HepG2 (cell line): Measurements from ENCODE around the gene TPBGL. TPM values are rescaled to one million over a fixed set of nuclear protein-coding genes. Genes with fewer than 3 reads are reported as not detected.
A peak's percentile ranks its signal among the peaks of the same experiment; 100 is the strongest.

Source experiments
- DDIT3 ChIP-seq: sonication (generic); formaldehyde crosslinking; IDR thresholded peaks from 2 replicates; pipeline ENCODE4 v1.4.0; 2020; ENCODE audit warnings: mild to moderate bottlenecking, missing genetic modification reagents
- ELK4 ChIP-seq: sonication (generic); formaldehyde crosslinking; IDR thresholded peaks from 2 replicates; pipeline ENCODE4 v1.9.0; 2021; ENCODE audit warnings: missing genetic modification reagents, borderline replicate concordance
- GPBP1L1 ChIP-seq: sonication (generic); formaldehyde crosslinking; IDR thresholded peaks from 2 replicates; pipeline ENCODE4 v1.5.0; 2020; ENCODE audit warnings: mild to moderate bottlenecking, missing genetic modification reagents
- KLF13 ChIP-seq: sonication (generic); formaldehyde crosslinking; IDR thresholded peaks from 2 replicates; pipeline ENCODE4 v1.4.0; 2020; ENCODE audit warnings: mild to moderate bottlenecking, missing genetic modification reagents
- MAF1 ChIP-seq: sonication (generic); formaldehyde crosslinking; IDR thresholded peaks from 2 replicates; pipeline ENCODE4 v1.5.0; 2020; ENCODE audit warnings: missing genetic modification reagents, borderline replicate concordance
- MAFG ChIP-seq: sonication (generic); formaldehyde crosslinking; IDR thresholded peaks from 2 replicates; pipeline ENCODE4 v1.5.1; 2020; ENCODE audit warnings: mild to moderate bottlenecking, missing genetic modification reagents
- MAFK ChIP-seq, 2 experiments: IDR thresholded peaks in 1 of 2; conservative IDR thresholded peaks in 1 of 2; 2 replicates each; pipeline ENCODE4 v1.6.1; 2011; ENCODE audit warnings: improper control_type of control experiment in 2 of 2, low read length in 2 of 2
- MTF1 ChIP-seq: sonication (generic); formaldehyde crosslinking; IDR thresholded peaks from 2 replicates; pipeline ENCODE4 v1.5.0; 2020; ENCODE audit warnings: missing genetic modification reagents
- MXD4 ChIP-seq: IDR thresholded peaks from 2 replicates; pipeline ENCODE4 v1.6.1; 2016; ENCODE audit warnings: mild to moderate bottlenecking, missing biosample characterization, missing genetic modification reagents
- MYNN ChIP-seq: sonication (generic); formaldehyde crosslinking; IDR thresholded peaks from 2 replicates; pipeline ENCODE4 v1.4.0; 2020; ENCODE audit warnings: mild to moderate bottlenecking, low read depth, missing genetic modification reagents
- PHF8 ChIP-seq: sonication (generic); formaldehyde crosslinking; IDR thresholded peaks from 2 replicates; pipeline ENCODE4 v1.5.0; 2020; ENCODE audit warnings: missing genetic modification reagents
- ZBTB2 ChIP-seq: sonication (generic); formaldehyde crosslinking; IDR thresholded peaks from 2 replicates; pipeline ENCODE4 v1.8.0; 2022; ENCODE audit warnings: low read depth, missing genetic modification reagents
- ZC3H4 ChIP-seq: sonication (generic); formaldehyde crosslinking; IDR thresholded peaks from 2 replicates; pipeline ENCODE4 v1.4.0; 2020; ENCODE audit warnings: missing genetic modification reagents, borderline replicate concordance
- ZKSCAN5 ChIP-seq: sonication (generic); formaldehyde crosslinking; IDR thresholded peaks from 2 replicates; pipeline ENCODE4 v1.5.1; 2020; ENCODE audit warnings: mild to moderate bottlenecking, missing genetic modification reagents
- ZNF225 ChIP-seq: sonication (generic); formaldehyde crosslinking; IDR thresholded peaks from 2 replicates; pipeline ENCODE4 v1.4.0; 2020; ENCODE audit warnings: mild to moderate bottlenecking, missing genetic modification reagents
- ZNF260 ChIP-seq: sonication (generic); formaldehyde crosslinking; IDR thresholded peaks from 2 replicates; pipeline ENCODE4 v1.4.0; 2020; ENCODE audit warnings: missing genetic modification reagents, low read depth, mild to moderate bottlenecking, borderline replicate concordance
- ZNF549 ChIP-seq: sonication (generic); formaldehyde crosslinking; IDR thresholded peaks from 2 replicates; pipeline ENCODE4 v1.5.0; 2020; ENCODE audit warnings: missing genetic modification reagents
- ZNF619 ChIP-seq: sonication (generic); formaldehyde crosslinking; IDR thresholded peaks from 2 replicates; pipeline ENCODE4 v1.4.0; 2020; ENCODE audit warnings: mild to moderate bottlenecking, missing genetic modification reagents
- ZNF777 ChIP-seq: sonication (generic); formaldehyde crosslinking; IDR thresholded peaks from 2 replicates; pipeline ENCODE4 v1.4.0; 2020; ENCODE audit warnings: missing genetic modification reagents
- ZZZ3 ChIP-seq: sonication (generic); formaldehyde crosslinking; IDR thresholded peaks from 2 replicates; pipeline ENCODE4 v1.4.0; 2020; ENCODE audit warnings: missing genetic modification reagents, mild to moderate bottlenecking, borderline replicate concordance
- polyA plus RNA-seq, 8 experiments: library from polyadenylated mRNA; depleted of rRNA in 3 of 8; stranded (reverse) in 7 of 8; unstranded in 1 of 8; fragments of >200 nt; fragmentation: Illumina TruSeq in 4 of 8; extraction: Trizol in 4 of 8; gene quantifications; 2 replicates each; pipeline versions ENCODE4 v1.2.1 to v1.2.3, GENCODE V29; 2011 to 2016; ENCODE audit warnings: low read depth in 4 of 8, missing spikeins in 1 of 8, mixed read lengths in 1 of 8; ENCODE audit not compliant: insufficient read depth in 1 of 8
- total RNA-seq, 5 experiments: library from RNA; depleted of rRNA; stranded (reverse); fragments of >200 nt; fragmentation: Illumina TruSeq; extraction: Trizol; gene quantifications; 2 replicates each; pipeline ENCODE4 v1.2.3, GENCODE V29; 2016; ENCODE audit warnings: low read depth in 1 of 5
- TF ChIP-seq, protein P1 (sequence below): IDR thresholded peaks from 2 replicates; pipeline ENCODE4 v1.6.1; 2016; ENCODE audit warnings: low read depth, borderline replicate concordance
- TF ChIP-seq, protein P2 (sequence below): sonication (generic); formaldehyde crosslinking; IDR thresholded peaks from 2 replicates; pipeline ENCODE4 v1.4.0; 2020; ENCODE audit warnings: missing genetic modification reagents, borderline replicate concordance
- TF ChIP-seq, protein P3 (sequence below): sonication (generic); formaldehyde crosslinking; IDR thresholded peaks from 2 replicates; pipeline ENCODE4 v1.5.0; 2020; ENCODE audit warnings: missing genetic modification reagents

Gene TPBGL
- total and polyA plus RNA-seq, 2 of the 13 experiments (the other 11 are each of a cell fraction or from before 2014, with no cell fraction given), result not detected

DNA sequence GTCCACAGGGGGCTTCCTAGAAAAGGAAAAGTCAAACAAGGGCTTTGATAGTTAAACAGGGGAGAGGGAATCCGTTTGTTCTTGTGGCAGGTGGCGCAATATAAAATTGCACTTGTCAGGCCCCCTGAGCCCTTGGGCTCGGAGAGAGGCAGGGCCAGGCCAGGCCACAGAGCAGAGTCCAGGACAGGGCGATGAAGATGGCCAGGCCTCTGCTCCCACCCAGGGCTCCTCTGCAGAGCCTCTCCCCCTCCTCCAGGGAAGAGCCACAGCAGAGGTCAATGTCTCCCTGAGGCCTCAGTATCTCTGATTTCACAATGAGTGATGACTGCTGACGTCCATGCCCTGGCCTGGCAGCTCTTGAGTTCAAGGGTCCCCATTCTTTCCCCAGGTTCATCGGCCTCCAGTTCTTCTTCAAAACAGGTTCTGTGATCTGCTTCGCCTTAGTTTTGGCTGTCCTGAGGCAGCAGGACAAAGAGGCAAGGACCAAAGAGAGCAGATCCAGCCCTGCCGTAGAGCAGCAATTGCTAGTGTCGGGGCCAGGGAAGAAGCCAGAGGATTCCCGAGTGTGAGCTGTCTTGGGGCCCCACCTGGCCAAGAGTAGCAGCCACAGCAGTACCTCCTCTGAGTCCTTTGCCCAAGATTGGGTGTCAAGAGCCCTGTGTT, 36.4 kb upstream of the TPBGL start (continued):
- TF ChIP-seq ZNF549 (CRISPR knock-in tag) (no peak), PHF8 (no peak), ZKSCAN5 (CRISPR knock-in tag) (no peak), MTF1 (CRISPR knock-in tag) (no peak), MAF1 (CRISPR knock-in tag) (no peak), ZNF260 (CRISPR knock-in tag) (no peak), ZZZ3 (CRISPR knock-in tag) (no peak), ZBTB2 (CRISPR knock-in tag) (no peak), ZNF777 (CRISPR knock-in tag) (no peak), DDIT3 (CRISPR knock-in tag) (no peak), MXD4 (CRISPR knock-in tag) (no peak), MAFG (CRISPR knock-in tag) (no peak), KLF13 (CRISPR knock-in tag) (no peak), ELK4 (CRISPR knock-in tag) (no peak), ZNF225 (CRISPR knock-in tag) (no peak), GPBP1L1 (CRISPR knock-in tag) (no peak), ZC3H4 (no peak), MAFK (conservative IDR thresholded peaks at IDR 0.05 in 1 of 2, IDR thresholded peaks at IDR 0.05 in 1 of 2; ENCODE audit: low read length in 2 of 2) (no peak), ZNF619 (CRISPR knock-in tag) (no peak), MYNN (CRISPR knock-in tag) (no peak)
- TF ChIP-seq, protein P1, sequence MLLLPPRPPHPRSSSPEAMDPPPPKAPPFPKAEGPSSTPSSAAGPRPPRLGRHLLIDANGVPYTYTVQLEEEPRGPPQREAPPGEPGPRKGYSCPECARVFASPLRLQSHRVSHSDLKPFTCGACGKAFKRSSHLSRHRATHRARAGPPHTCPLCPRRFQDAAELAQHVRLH, result no peak
- TF ChIP-seq, protein P2, sequence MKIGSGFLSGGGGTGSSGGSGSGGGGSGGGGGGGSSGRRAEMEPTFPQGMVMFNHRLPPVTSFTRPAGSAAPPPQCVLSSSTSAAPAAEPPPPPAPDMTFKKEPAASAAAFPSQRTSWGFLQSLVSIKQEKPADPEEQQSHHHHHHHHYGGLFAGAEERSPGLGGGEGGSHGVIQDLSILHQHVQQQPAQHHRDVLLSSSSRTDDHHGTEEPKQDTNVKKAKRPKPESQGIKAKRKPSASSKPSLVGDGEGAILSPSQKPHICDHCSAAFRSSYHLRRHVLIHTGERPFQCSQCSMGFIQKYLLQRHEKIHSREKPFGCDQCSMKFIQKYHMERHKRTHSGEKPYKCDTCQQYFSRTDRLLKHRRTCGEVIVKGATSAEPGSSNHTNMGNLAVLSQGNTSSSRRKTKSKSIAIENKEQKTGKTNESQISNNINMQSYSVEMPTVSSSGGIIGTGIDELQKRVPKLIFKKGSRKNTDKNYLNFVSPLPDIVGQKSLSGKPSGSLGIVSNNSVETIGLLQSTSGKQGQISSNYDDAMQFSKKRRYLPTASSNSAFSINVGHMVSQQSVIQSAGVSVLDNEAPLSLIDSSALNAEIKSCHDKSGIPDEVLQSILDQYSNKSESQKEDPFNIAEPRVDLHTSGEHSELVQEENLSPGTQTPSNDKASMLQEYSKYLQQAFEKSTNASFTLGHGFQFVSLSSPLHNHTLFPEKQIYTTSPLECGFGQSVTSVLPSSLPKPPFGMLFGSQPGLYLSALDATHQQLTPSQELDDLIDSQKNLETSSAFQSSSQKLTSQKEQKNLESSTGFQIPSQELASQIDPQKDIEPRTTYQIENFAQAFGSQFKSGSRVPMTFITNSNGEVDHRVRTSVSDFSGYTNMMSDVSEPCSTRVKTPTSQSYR (CRISPR knock-in tag), result peak; percentile 51; the same call in 1 of the 2 replicates
- TF ChIP-seq, protein P3, sequence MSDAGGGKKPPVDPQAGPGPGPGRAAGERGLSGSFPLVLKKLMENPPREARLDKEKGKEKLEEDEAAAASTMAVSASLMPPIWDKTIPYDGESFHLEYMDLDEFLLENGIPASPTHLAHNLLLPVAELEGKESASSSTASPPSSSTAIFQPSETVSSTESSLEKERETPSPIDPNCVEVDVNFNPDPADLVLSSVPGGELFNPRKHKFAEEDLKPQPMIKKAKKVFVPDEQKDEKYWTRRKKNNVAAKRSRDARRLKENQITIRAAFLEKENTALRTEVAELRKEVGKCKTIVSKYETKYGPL, result no peak
